HepG2 (cell line): ENCODE measurements around the gene FAM234A. TPM values are rescaled to one million over a fixed set of nuclear protein-coding genes. Genes with fewer than 3 reads are reported as not detected.

ENCODE experiments used
- ATAC-seq: fragments of 200-7000 bp; cut with Tn5 transposase; 3 replicates; pipeline ENCODE4 v1.9.1; 2020; ENCODE audit warnings: mild to moderate bottlenecking, moderate library complexity
- BruUV-seq: library from RNA; stranded (reverse); fragments of 400-500 nt; replicated peaks from 2 replicates; lab custom pipeline; 2021; lab: Mats Ljungman, UMichigan
- CTCF ChIA-PET: fragments of 300-600 bp; formaldehyde crosslinking; extraction: SDS; loops from one replicate; lab custom pipeline; 2021; ENCODE audit warnings: low total read pairs, inconsistent platforms, low intra/inter-chr PET ratio; lab: Yijun Ruan, JAX
- POLR2A ChIA-PET: fragments of 350-600 bp; sonication (Branson Sonifier 250); formaldehyde crosslinking; loops from one replicate; lab custom pipeline; 2020; ENCODE audit warnings: antibody characterized with exemption, inconsistent platforms; lab: Yijun Ruan, JAX
- DNase-seq: peaks from one replicate; pipeline ENCODE4 v3.0.0-alpha.2; 2015; ENCODE audit warnings: low spot score
- FAIRE-seq: peaks from 3 replicates; lab custom pipeline; 2011; peaks lifted over from hg19 to GRCh38; lab: Jason Lieb, UNC
- H2AFZ ChIP-seq: one replicate; pipeline ENCODE4 v1.6.1; 2011; ENCODE audit warnings: low read length, inconsistent platforms
- H3K27ac ChIP-seq: fragments of 300-600 bp; 3 replicates; pipeline ENCODE4 v1.8.0; 2011; ENCODE audit warnings: mixed run types, mild to moderate bottlenecking, mixed read lengths, low read length, inconsistent platforms; ENCODE audit not compliant: insufficient read depth; ENCODE audit errors: extremely low read length
- H3K27me3 ChIP-seq, 2 experiments: fragments of 200-600 bp in 1 of 2; 2 replicates in 1 of 2; 3 replicates in 1 of 2; pipeline versions ENCODE4 v1.6.0 to v1.8.0; 2011; ENCODE audit warnings: low read length in 2 of 2, mild to moderate bottlenecking in 2 of 2, moderate library complexity in 2 of 2, inconsistent platforms in 1 of 2; ENCODE audit not compliant: insufficient read depth in 2 of 2, control insufficient read depth in 1 of 2
- H3K36me3 ChIP-seq, 2 experiments: fragments of 200-600 bp in 1 of 2; replicated peaks in 1 of 2; 2 replicates in 1 of 2; 3 replicates in 1 of 2; pipeline versions ENCODE4 v1.5.1 to v1.8.0; 2011; ENCODE audit warnings: low read length in 2 of 2, inconsistent platforms in 1 of 2; ENCODE audit not compliant: insufficient read depth in 2 of 2, control insufficient read depth in 1 of 2
- H3K4me1 ChIP-seq: 2 replicates; pipeline ENCODE4 v1.5.1; 2012; ENCODE audit warnings: low read length, inconsistent platforms; ENCODE audit not compliant: insufficient read depth
- H3K4me2 ChIP-seq: 2 replicates; pipeline ENCODE4 v1.6.0; 2011; ENCODE audit warnings: low read depth, low read length, inconsistent platforms
- H3K4me3 ChIP-seq, 3 experiments: fragments of 200-600 bp in 1 of 3; sonication (generic), shearing (Covaris generic) in 1 of 3; replicated peaks in 1 of 3; 2 replicates each; pipeline ENCODE4 v1.5.1; 2011 to 2016; ENCODE audit warnings: low read length in 3 of 3, inconsistent platforms in 2 of 3, low read depth in 2 of 3, mild to moderate bottlenecking in 2 of 3, control low read depth in 1 of 3, mixed read lengths in 1 of 3; ENCODE audit not compliant: insufficient read depth in 1 of 3
- H3K79me2 ChIP-seq: one replicate; pipeline ENCODE4 v1.6.1; 2011; ENCODE audit warnings: low read length, inconsistent platforms; ENCODE audit not compliant: insufficient read depth
- H3K9ac ChIP-seq: 2 replicates; pipeline ENCODE4 v1.6.0; 2011; ENCODE audit warnings: mild to moderate bottlenecking, low read depth, low read length, inconsistent platforms; ENCODE audit not compliant: insufficient read depth
- H3K9me3 ChIP-seq: 2 replicates; pipeline ENCODE4 v1.5.1; 2012; ENCODE audit warnings: mild to moderate bottlenecking, low read length
- H4K20me1 ChIP-seq: 2 replicates; pipeline ENCODE4 v1.6.0; 2011; ENCODE audit warnings: inconsistent platforms, mild to moderate bottlenecking, low read length, moderate library complexity; ENCODE audit not compliant: insufficient read depth
- AGO2 ChIP-seq: fragments of 200-400 bp; formaldehyde crosslinking; optimal IDR thresholded peaks from 2 replicates; pipeline ENCODE3; 2017; ENCODE audit warnings: mild to moderate bottlenecking, low read depth, low read length, moderate library complexity
- FOXK2 ChIP-seq: fragments of 450-650 bp; IDR thresholded peaks from 2 replicates; pipeline ENCODE4 v1.6.1; 2016
- KLF15 ChIP-seq: sonication (generic); formaldehyde crosslinking; IDR thresholded peaks from 2 replicates; pipeline ENCODE4 v1.8.1; 2023; ENCODE audit warnings: borderline replicate concordance, mild to moderate bottlenecking, inconsistent platforms, missing genetic modification reagents, mixed read lengths
- PLRG1 ChIP-seq: fragments of 450-650 bp; conservative IDR thresholded peaks from 2 replicates; pipeline ENCODE4 v1.6.1; 2016
- SETDB1 ChIP-seq: sonication (generic); formaldehyde crosslinking; IDR thresholded peaks from 2 replicates; pipeline ENCODE4 v1.5.1; 2020; ENCODE audit warnings: missing genetic modification reagents, mild to moderate bottlenecking, borderline replicate concordance
- ZBTB20 ChIP-seq: sonication (generic); formaldehyde crosslinking; IDR thresholded peaks from 2 replicates; pipeline ENCODE4 v1.8.1; 2023; ENCODE audit warnings: missing genetic modification reagents, low read depth, mild to moderate bottlenecking, borderline replicate concordance
- ZNF234 ChIP-seq: sonication (generic); formaldehyde crosslinking; conservative IDR thresholded peaks from 2 replicates; pipeline ENCODE4 v1.5.1; 2020; ENCODE audit warnings: mild to moderate bottlenecking, missing genetic modification reagents
- WGBS: methylation state at CpG from one replicate; pipeline ENCODE4 v1.1.6; 2017; ENCODE audit warnings: low lambda C conversion rate; 5-methylcytosine and 5-hydroxymethylcytosine counted together
- in situ Hi-C: cut with HindIII; loops from 2 replicates; pipeline ENCODE4 v1.10.0; 2017; ENCODE audit warnings: low pct_unique_long_range_greater_than_20kb; ENCODE audit not compliant: extremely low pct_ligation_motif_present
- intact Hi-C: fragments of 100-400 bp; cut with micrococcal nuclease; formaldehyde crosslinking; loops from one replicate; pipeline ENCODE4 v1.10.0; 2022; ENCODE audit not compliant: unreplicated experiment
- polyA plus RNA-seq, 8 experiments: library from polyadenylated mRNA; depleted of rRNA in 3 of 8; stranded (reverse) in 7 of 8; unstranded in 1 of 8; fragments of >200 nt; fragmentation: Illumina TruSeq in 4 of 8; extraction: Trizol in 4 of 8; gene quantifications; 2 replicates each; pipeline versions ENCODE4 v1.2.1 to v1.2.3, GENCODE V29; 2011 to 2016; ENCODE audit warnings: low read depth in 4 of 8, missing spikeins in 1 of 8, mixed read lengths in 1 of 8; ENCODE audit not compliant: insufficient read depth in 1 of 8
- total RNA-seq, 5 experiments: library from RNA; depleted of rRNA; stranded (reverse); fragments of >200 nt; fragmentation: Illumina TruSeq; extraction: Trizol; gene quantifications; 2 replicates each; pipeline ENCODE4 v1.2.3, GENCODE V29; 2016; ENCODE audit warnings: low read depth in 1 of 5
- TF ChIP-seq, protein P1 (sequence below): sonication (generic); formaldehyde crosslinking; IDR thresholded peaks from 2 replicates; pipeline ENCODE4 v1.4.0; 2020; ENCODE audit warnings: mild to moderate bottlenecking, missing genetic modification reagents
- TF ChIP-seq, protein P2 (sequence below): sonication (generic); formaldehyde crosslinking; IDR thresholded peaks from 2 replicates; pipeline ENCODE4 v1.4.0; 2020; ENCODE audit warnings: mild to moderate bottlenecking, low read depth, missing genetic modification reagents

The FAM234A gene
- total and polyA plus RNA-seq, 2 of the 13 experiments (the other 11 are each of a cell fraction or from before 2014, with no cell fraction given): 29.2 to 34.4 TPM

DNA sequence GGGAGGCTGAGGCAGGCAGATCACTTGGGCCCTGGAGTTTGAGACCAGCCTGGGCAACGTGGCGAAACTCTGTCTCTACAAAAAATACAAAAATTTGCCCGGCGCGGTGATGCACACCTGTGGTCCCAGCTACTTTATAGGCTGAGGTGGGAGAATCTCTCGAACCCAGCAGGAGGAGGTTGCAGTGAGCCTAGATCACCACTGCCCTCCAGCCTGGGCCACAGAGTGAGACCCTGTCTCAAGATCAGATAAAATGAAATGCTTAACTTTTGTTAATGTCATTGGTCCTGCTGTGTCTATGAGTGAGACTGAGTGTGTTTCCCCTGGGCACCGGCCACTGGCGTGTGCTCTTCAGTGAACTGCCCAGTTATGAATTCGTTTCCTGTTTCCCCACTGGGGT lies 10.5 kb downstream of the FAM234A start:
- POLR2A ChIA-PET: interaction anchor here (1.7 kb wide), 1 partner anchor 10 kb away, joined by 4 read pairs; no protein-coding TSS in a partner anchor
- Histone ChIP-seq H3K27ac (no peak overlapping the region), H3K9ac (no peak overlapping the region), H3K4me1 (peaks cover 14% of the 10 kb centered on the region), H3K79me2 (no peaks in the 10 kb centered on the region), H3K36me3 (peaks cover 1 to 2% of the 10 kb centered on the region in 2 experiments; a peak in 2 of 5 replicates), H2AFZ (no peak overlapping the region), H4K20me1 (no peaks in the 10 kb centered on the region), H3K4me2 (no peak overlapping the region), H3K4me3 (no peak overlapping the region), H3K27me3 (no peaks in the 10 kb centered on the region), H3K9me3 (no peaks in the 10 kb centered on the region)
- ATAC-seq: no peak
- TF ChIP-seq FOXK2 (no peak), PLRG1 (no peak), ZNF234 (CRISPR knock-in tag) (no peak), SETDB1 (no peak), KLF15 (no peak), ZBTB20 (CRISPR knock-in tag) (no peak), AGO2 (no peak)
- TF ChIP-seq, protein P1, sequence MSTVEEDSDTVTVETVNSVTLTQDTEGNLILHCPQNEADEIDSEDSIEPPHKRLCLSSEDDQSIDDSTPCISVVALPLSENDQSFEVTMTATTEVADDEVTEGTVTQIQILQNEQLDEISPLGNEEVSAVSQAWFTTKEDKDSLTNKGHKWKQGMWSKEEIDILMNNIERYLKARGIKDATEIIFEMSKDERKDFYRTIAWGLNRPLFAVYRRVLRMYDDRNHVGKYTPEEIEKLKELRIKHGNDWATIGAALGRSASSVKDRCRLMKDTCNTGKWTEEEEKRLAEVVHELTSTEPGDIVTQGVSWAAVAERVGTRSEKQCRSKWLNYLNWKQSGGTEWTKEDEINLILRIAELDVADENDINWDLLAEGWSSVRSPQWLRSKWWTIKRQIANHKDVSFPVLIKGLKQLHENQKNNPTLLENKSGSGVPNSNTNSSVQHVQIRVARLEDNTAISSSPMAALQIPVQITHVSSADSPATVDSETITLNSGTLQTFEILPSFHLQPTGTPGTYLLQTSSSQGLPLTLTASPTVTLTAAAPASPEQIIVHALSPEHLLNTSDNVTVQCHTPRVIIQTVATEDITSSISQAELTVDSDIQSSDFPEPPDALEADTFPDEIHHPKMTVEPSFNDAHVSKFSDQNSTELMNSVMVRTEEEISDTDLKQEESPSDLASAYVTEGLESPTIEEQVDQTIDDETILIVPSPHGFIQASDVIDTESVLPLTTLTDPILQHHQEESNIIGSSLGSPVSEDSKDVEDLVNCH (CRISPR knock-in tag): no peak
- TF ChIP-seq, protein P2, sequence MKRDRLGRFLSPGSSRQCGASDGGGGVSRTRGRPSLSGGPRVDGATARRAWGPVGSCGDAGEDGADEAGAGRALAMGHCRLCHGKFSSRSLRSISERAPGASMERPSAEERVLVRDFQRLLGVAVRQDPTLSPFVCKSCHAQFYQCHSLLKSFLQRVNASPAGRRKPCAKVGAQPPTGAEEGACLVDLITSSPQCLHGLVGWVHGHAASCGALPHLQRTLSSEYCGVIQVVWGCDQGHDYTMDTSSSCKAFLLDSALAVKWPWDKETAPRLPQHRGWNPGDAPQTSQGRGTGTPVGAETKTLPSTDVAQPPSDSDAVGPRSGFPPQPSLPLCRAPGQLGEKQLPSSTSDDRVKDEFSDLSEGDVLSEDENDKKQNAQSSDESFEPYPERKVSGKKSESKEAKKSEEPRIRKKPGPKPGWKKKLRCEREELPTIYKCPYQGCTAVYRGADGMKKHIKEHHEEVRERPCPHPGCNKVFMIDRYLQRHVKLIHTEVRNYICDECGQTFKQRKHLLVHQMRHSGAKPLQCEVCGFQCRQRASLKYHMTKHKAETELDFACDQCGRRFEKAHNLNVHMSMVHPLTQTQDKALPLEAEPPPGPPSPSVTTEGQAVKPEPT (CRISPR knock-in tag): no peak
- intact Hi-C loops (no loop called here), in situ Hi-C loops (no loop called here)
- WGBS: 97% methylated on average over 9 of the region's 9 CpGs
- no TSS peak for BruUV-seq
- DNase-seq: no peak
- CTCF ChIA-PET: no interaction called here
- FAIRE-seq: no peak
